Astrocyte of the cerebellum (primary cell): Measurements from ENCODE around the gene GDI1.

ENCODE experiments used
- DNase-seq: peaks from one replicate; pipeline ENCODE4 v3.0.0-alpha.2; 2011; ENCODE audit warnings: low read depth
- H3K4me3 ChIP-seq: 2 replicates; pipeline ENCODE4 v1.5.1; 2011; ENCODE audit warnings: mild to moderate bottlenecking, low read depth, low read length, moderate library complexity
- in situ Hi-C: cut with HindIII; loops from 2 replicates; pipeline ENCODE4 v1.10.0; 2017; ENCODE audit warnings: low sequenced_read_pairs
- TF ChIP-seq, protein P1 (sequence below): IDR thresholded peaks from 2 replicates; pipeline ENCODE4 v1.5.1; 2012; ENCODE audit warnings: low read length, low read depth, moderate library complexity, mild to moderate bottlenecking; ENCODE audit errors: missing control alignments

GDI1 gene

DNA sequence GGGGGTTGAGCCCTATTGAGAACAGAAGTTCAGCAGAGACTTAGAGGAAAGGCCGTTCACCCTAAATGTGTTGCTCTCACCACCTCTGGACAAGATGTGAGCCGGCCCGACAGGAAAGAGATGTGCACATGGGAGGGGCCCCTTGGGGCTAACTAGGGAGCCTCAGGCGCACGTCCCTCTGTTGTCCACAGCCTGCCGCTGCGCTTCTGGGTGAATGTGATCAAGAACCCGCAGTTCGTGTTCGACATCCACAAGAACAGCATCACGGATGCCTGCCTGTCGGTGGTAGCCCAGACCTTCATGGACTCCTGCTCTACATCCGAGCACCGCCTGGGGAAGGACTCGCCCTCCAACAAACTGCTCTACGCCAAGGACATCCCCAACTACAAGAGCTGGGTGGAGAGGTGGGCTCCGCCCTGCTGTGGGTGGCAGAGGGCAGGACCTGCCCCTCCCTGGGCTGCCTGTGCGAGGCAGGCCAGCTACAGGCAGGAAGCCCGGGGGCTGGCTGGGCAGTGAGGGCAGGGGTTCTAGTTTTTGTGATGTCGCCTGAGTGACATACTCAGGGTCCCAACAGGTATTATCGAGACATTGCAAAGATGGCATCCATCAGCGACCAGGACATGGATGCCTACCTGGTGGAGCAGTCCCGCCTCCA, 34.1 kb downstream of the GDI1 start:
- in situ Hi-C loops, result no loop called here
- TF ChIP-seq, protein P1, sequence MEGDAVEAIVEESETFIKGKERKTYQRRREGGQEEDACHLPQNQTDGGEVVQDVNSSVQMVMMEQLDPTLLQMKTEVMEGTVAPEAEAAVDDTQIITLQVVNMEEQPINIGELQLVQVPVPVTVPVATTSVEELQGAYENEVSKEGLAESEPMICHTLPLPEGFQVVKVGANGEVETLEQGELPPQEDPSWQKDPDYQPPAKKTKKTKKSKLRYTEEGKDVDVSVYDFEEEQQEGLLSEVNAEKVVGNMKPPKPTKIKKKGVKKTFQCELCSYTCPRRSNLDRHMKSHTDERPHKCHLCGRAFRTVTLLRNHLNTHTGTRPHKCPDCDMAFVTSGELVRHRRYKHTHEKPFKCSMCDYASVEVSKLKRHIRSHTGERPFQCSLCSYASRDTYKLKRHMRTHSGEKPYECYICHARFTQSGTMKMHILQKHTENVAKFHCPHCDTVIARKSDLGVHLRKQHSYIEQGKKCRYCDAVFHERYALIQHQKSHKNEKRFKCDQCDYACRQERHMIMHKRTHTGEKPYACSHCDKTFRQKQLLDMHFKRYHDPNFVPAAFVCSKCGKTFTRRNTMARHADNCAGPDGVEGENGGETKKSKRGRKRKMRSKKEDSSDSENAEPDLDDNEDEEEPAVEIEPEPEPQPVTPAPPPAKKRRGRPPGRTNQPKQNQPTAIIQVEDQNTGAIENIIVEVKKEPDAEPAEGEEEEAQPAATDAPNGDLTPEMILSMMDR, result no peak
- H3K4me3 ChIP-seq, result no peak overlapping the region
- no peak for DNase-seq

DNA sequence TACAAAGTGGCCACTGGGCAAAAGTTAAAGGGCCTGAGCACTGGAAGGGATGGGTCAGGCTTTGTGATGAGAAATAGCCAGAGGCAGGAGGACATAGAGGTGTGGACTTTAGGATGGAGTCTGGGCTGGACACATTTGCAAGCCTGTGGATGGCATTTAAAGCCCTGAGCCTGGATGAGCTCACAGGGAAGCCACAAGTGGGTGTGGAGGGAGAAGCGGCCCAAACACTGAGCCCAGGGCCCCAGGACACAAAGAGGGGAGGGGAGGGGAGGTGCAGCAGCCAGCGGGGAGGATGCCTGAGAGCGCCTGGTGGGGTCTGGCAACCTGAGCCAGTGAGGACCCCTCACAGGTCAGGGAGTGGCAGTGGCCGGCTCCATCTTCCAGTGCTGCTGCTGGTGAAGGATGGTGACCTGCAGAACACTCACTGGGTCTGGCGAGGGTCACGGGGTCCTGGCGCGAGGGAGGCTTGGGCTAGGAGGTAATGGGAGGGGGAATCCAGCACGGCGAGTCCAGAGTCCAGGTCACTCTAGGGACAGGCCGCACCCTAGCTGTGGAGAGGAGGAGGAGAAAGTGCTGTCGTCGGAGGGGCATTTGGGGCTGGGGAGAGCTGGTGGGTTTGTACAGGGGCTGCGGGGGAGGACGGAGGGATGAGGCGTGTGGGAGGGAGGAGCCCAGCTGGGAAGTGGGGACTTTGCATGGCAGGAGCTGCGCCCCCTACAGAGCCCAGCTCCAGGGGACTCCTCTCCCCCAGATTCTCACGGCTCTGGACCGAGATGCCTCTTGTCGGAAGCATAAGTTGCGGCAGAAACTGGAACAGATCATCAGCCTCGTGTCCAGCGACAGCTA, 35.1 kb downstream of the GDI1 start:
- in situ Hi-C loops, result no loop called here
- DNase-seq, result no peak
- H3K4me3 ChIP-seq, result no peak overlapping the region
- TF ChIP-seq, protein P1, result no peak

DNA sequence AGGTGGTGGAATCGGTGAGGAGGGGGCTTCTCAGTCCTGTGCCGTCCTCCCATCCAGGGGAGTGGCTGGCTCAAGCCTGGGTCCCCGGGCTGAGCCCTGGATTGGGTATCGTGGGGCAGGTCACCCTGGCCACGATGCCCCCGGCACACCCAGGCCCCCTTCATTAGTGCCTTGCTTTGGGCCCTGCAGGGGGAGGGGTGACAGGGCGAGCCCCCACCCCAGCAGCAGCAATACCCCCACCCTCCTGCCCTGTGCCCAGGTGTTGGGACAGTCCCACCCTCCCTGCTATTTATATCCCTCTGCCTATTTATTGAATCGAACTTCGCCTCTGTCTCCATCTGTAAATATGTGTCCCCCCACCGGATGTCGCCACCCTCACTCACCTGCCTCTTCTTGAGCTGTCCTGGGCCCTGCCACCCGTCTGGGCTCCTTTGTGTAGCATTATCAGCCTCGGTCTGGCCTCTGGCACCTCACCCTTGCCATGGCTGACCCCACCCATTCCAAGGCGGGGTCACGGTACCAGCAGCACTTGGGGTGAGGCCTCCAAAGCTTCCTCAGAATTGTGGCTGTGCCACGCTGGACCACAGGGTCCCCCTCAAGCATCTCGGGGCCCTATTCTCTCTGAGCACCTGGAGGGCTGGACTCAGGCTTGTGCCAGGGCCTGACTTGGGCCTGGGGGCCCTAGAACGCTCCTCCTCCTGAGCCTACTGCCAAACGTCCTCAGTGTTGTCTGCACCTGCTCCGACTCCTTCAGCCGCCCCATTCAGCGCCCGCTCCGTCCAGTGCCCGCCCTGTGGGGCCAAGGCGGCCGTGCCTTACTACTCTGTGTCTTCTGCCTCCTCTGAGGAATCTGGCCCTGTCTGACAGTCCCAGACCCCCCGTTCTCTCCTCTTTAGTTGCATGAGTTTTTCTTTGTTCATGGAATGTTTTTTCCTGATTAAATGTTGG, 36.0 kb downstream of the GDI1 start:
- no peak overlapping the region for H3K4me3 ChIP-seq
- TF ChIP-seq, protein P1, result no peak
- in situ Hi-C loops, result no loop called here
- DNase-seq, result no peak

DNA sequence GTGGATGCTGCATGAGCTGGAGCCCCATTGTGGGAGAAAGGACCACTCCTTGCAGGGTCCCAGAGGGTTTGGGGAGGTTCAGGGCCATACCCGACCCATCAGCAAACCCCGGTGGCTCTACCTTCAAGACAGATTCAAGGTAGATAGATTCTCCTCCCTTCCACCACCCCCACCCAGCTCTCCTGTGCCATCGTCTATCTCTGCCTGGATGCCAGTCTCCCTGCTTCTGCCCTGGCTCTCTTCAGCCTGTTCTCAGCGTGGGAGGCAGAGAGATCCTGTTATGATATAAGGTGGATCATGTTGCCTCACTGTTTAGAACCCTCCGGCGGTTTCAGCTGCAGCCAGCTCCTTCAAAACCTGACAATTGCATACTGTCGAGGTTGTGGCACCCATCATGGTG, 36.7 kb downstream of the GDI1 start:
- TF ChIP-seq, protein P1, result no peak
- no peak for DNase-seq
- no peak overlapping the region for H3K4me3 ChIP-seq
- in situ Hi-C loops, result no loop called here

DNA sequence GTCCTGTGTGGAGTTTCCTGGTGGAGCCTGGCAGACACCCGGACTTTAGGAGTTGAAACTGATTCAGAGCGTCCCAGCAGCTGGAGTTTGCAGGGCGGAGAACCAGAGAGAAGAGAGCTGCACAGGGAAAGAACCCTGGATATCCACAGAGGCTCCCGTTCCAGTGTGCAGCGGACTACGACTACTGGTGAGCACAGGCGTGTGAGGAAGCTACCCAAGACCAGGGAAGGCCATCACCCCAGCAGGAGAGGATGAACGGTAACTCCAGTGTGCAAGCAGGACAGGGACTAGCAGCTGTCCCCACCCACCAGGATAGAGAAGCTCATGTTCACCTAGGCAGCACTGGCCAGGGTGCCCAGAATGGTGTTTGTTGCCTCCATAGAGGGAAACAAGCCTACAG, 39.9 kb downstream of the GDI1 start:
- in situ Hi-C loops, result no loop called here
- H3K4me3 ChIP-seq, result no peak overlapping the region
- TF ChIP-seq, protein P1, result no peak
- DNase-seq, result no peak

DNA sequence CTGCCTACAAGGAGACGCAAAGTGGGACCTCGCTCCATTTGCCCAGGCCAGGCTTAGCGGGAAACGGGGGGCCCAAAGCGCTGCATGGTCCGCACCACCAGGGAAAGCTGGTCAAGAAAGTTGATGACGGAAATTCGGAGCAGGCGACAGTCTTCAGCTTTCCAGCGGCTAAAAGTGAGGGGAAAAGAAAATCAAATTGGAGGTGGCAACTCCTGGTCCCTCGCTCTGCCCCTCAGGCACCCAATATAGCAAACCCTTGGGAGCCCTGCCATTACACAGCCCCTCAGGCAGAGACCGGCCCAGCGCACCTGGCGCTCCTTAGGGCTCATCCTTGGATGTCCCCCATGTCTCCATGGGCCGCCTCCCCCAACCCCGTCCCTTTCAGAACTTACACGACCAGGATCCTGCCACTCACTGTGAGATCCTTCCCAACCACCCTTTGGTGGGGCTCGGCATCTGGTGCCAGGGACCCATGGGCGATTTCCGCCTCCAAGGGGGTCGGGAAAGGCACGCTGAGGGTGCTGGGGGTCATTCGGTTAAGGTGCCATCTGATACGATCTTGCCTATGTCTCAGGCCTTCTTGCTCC, 41.0 kb downstream of the GDI1 start:
- in situ Hi-C loops, result no loop called here
- peak overlapping the region; percentile 37 for H3K4me3 ChIP-seq
- DNase-seq, result no peak
- TF ChIP-seq, protein P1, result no peak
